HG02870 (cell line): ENCODE data around the gene AFG1L.
"Not testable (repeated sequence)": the region's sequence is repeated elsewhere in the genome, so short reads cannot be mapped to it uniquely, and the experiment has no call there.

ENCODE experiments used
- ATAC-seq: cut with Tn5 transposase; IDR thresholded peaks from one replicate; pipeline ENCODE4 v1.9.1; 2021; ENCODE audit warnings: mild to moderate bottlenecking, moderate library complexity; ENCODE audit not compliant: unreplicated experiment

AFG1L gene

GRCh38 chr6:108348655-108349349, 53.9 kb downstream of the AFG1L start:
- ATAC-seq, result peak; percentile 89

- ATAC-seq, result no peak
These were observed 55.7 kb downstream of the AFG1L start for GRCh38 chr6:108350528-108350927.

- no peak for ATAC-seq
These were observed 59.0 kb downstream of the AFG1L start for GRCh38 chr6:108353853-108354252.

GRCh38 chr6:108355120-108355519, 60.3 kb downstream of the AFG1L start:
- ATAC-seq, result no peak

GRCh38 chr6:108355890-108356289, 61.0 kb downstream of the AFG1L start:
- no peak for ATAC-seq

GRCh38 chr6:108359901-108360882, 65.3 kb downstream of the AFG1L start:
- no peak for ATAC-seq

- no peak for ATAC-seq
These were observed 66.1 kb downstream of the AFG1L start for GRCh38 chr6:108360919-108361311.

- ATAC-seq, result no peak
These were observed 66.6 kb downstream of the AFG1L start for GRCh38 chr6:108361312-108361932.

- no peak for ATAC-seq
These were observed 67.6 kb downstream of the AFG1L start for GRCh38 chr6:108362455-108362854.

GRCh38 chr6:108363113-108363512, 68.3 kb downstream of the AFG1L start:
- no peak for ATAC-seq

GRCh38 chr6:108363889-108364313, 69.0 kb downstream of the AFG1L start:
- ATAC-seq, result no peak

- ATAC-seq, result no peak
These were observed 69.6 kb downstream of the AFG1L start for GRCh38 chr6:108364470-108364869.

- ATAC-seq, result no peak
These were observed 70.6 kb downstream of the AFG1L start for GRCh38 chr6:108365478-108365877.

- ATAC-seq, result no peak
These were observed 71.4 kb downstream of the AFG1L start for GRCh38 chr6:108366236-108366635.

GRCh38 chr6:108368431-108369030, 73.7 kb downstream of the AFG1L start:
- no peak for ATAC-seq

GRCh38 chr6:108380876-108381275, 86.0 kb downstream of the AFG1L start:
- ATAC-seq, result no peak

- no peak for ATAC-seq
These were observed 89.1 kb downstream of the AFG1L start for GRCh38 chr6:108383981-108384380.

GRCh38 chr6:108389190-108389589, 94.3 kb downstream of the AFG1L start:
- not testable (repeated sequence) for ATAC-seq

- ATAC-seq, result no peak
These were observed 100.4 kb downstream of the AFG1L start for GRCh38 chr6:108395297-108395696.

- ATAC-seq, result no peak
These were observed 108.4 kb downstream of the AFG1L start for GRCh38 chr6:108403236-108403635.

- ATAC-seq, result no peak
These were observed 112.1 kb downstream of the AFG1L start for GRCh38 chr6:108406943-108407342.
